Pulmonary artery endothelial cell (primary cell): ENCODE measurements around the gene CFAP53. TPM values are rescaled to one million over a fixed set of nuclear protein-coding genes. Genes with fewer than 3 reads are reported as not detected.
A peak's percentile ranks its signal among the peaks of the same experiment; 100 is the strongest.
"Not testable (repeated sequence)": the region's sequence is repeated elsewhere in the genome, so short reads cannot be mapped to it uniquely, and the experiment has no call there.

Experiments used
- DNase-seq: peaks from one replicate; pipeline ENCODE4 v3.0.0-alpha.2; 2011; ENCODE audit warnings: low read depth, low spot score
- total RNA-seq: library from RNA; depleted of rRNA; stranded (reverse); fragments of >200 nt; gene quantifications from 2 replicates; pipeline ENCODE4 v1.2.3, GENCODE V29; 2014

CFAP53 gene
- total RNA-seq, 1 donor from 2014 or later = 0.13 TPM

DNA sequence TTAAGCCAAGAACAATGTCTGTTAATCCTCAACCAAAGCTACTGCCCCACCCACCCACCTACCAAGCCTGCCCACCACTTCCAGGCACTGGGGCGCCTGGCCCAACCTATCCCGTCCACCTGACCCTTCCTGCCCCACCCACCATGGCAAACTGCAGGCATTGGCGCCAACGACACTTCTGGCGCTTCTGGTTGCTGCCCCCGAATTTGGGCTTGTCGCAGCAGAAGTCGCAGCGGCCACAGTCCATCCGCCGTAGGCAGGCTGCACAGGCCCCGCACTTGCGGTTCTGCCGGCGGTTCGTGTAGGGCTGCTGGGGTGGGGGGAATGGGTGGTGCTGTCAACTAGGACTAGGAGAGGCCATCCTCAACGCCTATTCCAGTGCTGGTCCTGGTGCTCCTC, 7.7 kb upstream of the CFAP53 start:
- no peak for DNase-seq

DNA sequence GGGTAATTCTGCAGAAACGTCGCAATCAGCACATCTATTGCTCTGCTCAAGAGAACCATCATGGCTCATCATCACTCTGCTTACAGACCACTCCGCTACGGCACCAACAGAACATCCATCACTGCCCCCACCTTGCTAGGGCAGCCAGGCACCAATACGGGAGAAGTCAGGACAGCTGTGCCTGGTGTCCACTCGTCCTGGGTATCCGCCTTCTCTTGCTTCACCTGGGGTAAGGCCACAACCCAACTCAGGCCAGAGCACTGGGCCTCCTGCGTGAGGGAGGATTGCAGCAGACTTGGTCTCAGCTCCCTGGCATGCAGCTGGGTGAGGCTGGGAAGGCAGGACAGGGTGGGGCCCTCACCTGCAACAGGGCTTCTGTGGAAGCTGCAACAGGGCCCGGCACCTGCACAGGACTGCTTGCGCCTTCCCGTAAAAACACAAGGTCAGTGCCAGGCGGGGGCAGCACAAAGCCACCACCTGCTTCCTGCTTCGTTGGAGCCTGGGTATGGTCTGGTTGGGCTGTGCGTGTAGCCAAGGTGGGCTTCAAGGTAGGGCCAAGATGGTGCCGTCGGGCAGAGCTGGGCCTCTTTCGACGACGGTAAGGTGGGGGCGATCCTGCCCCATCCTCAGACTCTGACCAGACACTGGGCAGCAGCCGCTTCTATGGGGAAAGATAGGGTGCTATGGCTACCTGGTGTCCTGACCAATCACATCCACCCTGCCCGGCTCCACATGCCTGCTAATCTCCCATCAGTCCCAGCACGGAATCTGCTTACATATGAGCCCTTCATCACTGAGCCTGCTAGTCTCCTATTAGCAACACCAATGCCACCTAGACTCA, 7.1 kb upstream of the CFAP53 start:
- DNase-seq = no peak

DNA sequence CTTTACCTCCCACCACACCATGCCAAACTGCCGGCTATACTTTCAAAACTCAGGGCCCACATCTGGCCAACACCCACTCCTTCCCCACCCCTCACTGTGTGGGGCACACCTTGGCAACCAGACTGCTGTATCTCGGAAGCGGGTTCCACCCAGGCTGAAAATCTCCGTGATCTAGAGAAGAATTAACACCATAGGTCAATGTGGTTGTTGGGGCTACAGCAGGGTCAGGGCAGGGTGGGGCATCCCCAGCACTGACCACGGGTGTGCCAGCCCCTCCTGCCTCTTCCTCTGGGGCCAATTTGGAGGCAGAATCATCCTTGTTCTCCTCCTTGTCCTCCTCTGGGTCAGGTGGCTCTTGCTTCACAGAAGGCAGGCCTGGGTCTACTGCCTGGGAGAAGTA, 6.3 kb upstream of the CFAP53 start:
- DNase-seq = no peak

DNA sequence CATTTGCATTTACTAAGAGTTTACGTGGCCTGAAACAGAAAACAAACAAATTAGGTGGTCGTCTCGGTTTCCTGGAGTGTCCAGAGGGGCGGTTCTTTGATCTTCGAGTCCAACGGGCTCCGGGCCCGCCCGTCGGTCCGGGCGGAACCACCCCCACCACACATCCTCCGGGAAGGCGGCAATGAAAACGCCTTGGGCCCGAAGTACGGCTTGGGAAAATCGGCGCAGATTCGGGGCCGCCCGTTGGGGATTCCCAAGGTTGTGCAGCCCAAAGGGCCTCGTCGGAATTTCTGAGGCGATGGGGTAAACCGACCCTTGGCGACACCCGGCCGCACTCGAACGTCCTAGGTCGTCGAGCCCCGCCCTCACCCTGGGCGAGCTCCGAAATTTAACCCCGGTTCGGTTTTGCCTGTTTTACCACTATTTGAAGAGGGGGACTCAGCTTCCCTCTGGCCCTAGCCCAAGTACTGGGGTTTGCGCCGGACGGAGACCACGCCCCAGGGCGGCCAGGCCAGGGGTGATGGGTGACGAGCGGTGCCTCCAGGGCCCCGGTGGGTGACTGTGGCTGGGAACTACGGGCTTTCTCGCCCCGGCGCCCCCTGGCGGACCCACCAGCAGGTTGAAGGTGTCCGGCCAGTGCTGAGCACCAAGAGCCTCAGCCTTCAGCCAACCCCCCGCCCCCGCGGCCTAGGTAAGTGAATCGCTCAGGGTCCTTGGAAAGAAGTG, 1.9 kb upstream of the CFAP53 start:
- peak; percentile 20 for DNase-seq

DNA sequence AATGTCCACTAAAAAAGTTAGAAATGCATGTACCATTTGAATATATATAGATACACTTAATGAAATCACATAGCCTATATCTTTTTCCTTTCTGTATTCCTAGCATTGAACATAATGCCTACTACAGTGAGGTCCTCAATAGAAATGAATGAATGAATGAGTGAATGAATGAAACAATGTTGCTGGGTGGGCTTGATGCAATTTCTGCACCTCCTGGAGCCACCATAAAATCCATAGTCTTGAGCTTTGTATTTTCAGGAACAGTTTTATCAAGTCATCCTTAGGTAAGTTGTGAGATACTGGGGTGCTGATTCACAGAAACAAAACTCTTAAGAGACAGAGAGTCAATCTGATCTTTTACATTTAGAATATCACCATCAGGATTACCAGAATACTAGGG, 3.3 kb downstream of the CFAP53 start:
- DNase-seq = no peak

DNA sequence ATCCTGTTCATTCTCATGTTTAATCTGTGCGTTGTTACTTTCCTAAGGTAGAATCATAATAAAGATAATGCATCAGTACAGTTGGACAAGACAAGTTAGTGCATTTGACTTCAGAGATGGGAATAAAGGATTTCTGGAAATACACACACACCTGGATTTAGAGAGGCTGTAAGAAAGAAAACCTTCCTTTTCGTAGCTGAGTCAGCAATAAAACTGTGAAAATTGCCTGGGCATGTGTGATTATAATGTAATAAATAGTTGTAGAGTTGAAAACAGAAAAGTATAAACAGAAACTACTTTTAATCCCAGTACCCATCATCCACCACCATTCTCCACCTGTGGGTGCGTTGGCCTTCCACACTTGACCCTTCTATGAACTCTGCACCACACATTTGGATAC, 15.4 kb downstream of the CFAP53 start:
- no peak for DNase-seq

DNA sequence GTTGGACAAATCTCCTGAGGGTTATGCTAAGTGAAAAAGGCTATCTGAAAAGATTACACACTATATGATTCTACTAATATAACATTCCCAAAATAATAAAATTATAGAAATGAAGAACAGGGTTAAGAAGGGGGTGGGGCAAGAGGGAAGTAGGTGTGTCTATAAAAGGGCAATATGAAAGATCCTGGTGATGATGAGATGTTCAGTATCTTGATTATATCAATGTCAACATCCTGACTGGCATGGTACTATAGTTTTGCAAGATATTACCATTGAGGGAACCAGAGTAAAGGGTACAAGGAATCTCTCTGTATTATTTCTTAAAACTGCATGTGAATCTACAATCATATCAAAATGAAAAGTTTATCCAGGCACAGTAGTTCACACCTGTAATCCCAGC, 16.7 kb downstream of the CFAP53 start:
- DNase-seq = no peak

DNA sequence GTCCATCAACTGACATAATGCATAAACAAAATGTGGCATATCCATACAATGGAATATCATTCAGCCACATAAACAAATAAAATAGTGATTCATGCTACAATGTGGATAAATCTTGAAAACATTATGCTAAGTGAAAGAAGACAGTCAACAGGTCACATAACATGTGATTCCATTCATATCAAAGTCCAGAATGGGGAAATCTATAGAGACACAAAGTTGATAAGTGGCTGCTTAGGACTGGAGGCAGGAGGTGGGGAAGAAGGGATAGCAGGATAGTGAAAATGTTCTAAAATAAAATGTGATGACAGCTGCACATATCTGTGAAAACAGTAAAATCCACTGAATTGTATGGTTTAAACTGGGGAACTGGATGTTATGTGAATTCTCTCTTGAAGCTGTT, 18.7 kb downstream of the CFAP53 start:
- DNase-seq = no peak

DNA sequence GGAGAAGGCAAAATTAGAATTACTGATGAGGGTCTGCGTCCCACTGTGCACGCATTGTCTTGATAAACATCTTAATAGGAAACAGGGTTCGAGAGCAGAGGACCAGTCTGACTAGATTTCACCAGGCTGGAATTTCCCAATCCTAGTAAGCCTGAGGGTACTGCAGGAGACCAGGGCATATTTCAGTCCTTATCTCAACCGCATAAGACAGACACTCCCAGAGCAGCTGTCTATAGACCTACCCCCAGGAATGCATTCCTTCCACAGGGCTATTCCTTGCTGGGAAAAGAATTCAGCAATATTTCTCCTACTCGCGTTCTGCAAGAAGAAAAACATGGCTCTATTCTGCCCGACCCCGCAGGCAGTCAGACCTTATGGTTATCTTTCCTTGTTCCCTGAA, 24.5 kb downstream of the CFAP53 start:
- DNase-seq = not testable (repeated sequence)

DNA sequence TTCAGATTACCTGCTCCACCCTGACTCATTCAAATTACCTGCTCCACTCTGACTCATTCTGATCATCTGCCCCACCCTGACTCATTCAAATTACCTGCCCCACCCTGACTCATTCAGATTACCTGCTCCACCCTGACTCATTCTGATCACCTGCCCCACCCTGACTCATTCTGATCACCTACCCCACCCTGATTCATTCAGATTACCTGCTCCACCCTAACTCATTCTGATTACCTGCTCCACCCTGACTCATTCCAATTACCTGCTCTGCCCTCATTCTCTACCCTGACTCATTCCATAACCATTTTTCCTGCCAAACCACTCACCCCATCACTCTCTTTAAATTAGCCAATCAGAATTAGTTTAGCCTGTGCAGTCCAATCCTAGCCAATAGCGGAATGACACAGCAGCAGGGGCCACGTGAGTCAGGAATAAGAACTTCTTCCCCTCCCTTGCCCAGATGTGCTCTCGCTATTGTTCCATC, 26.2 kb downstream of the CFAP53 start:
- no peak for DNase-seq

DNA sequence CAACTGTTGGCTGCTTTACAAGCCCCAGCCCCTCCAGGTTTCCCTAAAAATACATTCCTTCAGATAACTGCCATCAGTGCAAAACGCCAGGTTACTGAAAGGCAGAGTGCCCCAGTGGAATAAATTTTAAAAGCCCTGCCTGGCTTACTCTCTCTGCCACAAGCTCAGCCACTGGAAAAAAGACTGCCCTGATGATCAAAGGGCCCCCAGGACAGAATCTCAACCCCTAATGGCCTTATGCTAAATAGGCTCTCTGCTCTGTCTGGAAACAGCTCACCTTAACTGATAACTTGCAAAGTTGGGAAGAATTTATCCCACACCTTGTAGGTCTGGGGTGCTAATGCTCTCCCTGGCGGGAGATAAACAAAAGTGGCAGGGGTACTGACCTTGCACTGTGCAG, 33.9 kb downstream of the CFAP53 start:
- no peak for DNase-seq

DNA sequence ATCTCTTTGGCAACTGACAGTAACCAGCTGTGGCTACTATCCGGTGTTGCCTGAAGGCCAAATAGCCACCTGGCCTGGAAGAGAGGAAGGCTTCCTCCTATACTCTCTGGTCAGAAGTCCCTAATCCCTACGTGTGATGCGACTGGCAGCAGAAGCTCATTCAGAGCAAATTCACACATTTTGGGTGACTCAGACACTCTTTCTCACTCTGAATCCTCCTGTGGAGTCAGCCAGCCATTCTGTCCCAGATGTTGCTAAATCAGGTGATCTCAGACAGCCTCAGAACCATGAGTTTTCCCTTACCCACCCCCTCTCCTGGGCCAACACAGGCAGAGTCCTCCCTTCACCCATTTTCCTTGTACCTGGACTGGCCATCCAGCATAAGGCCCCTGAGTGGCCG, 34.7 kb downstream of the CFAP53 start:
- no peak for DNase-seq

DNA sequence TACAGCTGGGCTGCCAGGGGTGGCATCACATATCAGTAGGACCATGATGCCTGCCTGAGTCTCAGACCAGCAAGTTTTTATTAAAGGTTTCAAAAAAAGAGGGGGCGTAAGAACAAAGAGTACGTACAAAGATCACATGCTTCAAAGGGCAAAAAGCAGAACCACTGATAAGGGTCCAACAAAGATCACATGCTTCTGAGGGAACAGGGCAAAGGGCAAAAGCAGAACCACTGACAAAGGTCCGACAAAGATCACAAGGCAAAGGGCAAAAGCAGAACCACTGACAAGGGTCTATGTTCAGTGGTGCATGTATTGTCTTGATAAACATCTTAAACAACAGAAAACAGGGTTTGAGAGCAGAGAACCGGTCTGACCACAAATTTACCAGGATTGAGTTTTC, 46.0 kb downstream of the CFAP53 start:
- not testable (repeated sequence) for DNase-seq

DNA sequence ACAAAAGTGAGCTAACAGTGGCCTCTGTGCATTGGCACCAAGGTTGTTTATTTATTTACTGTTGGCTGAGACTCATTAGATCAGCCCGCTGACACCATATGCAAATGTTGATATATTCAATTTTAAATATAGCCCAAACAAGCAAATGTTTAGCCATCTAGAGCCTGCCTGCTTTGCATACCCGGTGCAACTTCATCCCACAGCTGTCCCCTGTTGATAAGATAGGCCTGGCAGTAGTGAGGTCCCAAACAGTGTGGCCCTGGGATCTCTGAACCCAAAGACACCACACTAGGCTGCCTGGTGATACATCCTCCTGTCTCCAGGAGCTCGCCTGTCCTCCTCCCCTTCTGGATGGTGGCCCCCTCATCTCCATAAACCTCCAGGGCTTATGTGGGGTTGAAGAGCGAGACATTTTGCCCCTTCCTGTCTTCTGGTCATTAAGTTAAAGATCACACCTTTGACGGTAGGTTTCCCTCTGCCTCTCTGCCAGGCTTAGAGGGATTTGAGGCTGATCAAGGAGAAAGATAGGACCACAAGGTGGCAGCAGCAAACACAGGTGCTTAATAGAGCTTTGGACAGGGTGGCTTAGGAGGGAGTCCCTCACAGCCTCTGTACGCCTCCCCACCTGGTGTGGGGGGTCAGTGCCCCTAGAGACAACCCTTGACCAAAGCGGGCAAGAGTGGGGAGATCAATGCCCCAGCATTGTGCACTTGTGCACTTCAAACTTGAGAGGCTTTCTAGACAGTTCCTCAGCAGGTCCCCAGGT, 47.7 kb downstream of the CFAP53 start:
- DNase-seq = no peak

DNA sequence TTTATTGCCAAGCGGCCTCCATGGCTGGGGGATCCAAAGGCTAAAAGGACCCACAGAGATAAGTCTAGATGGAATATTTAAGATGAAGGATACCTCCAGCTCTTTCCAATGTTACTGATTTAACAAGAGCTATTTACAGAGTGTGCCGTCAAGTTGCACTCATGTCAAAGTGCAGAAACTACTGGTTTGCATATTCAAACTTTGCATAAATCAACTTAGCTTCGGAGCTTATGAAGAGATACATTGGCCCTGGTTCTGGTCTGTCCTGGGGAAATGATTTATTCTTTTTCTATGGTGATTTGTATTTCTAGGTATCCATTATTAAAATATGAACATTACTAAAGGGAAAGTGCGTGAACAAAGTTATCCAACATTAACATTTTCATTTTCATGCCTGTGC, 57.0 kb downstream of the CFAP53 start:
- DNase-seq = no peak

DNA sequence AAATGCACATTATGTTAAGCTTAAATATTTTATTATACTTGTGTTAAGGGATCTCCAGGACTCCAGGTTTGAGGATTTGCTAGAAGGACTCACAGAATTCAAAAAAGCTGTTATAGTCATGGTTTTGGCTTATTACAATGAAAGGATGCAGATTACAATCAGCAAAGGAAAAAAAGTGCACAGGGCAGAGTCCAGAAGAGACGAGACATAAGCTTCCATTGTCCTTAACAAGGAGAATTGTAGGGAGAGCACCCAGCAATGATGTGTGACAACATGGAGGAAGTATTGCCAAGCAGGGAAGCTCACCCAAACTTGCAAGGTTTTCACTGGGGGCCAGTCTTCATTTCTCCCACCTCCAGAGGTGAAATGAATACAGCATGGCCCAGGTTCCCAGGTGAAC, 58.6 kb downstream of the CFAP53 start:
- DNase-seq = no peak

DNA sequence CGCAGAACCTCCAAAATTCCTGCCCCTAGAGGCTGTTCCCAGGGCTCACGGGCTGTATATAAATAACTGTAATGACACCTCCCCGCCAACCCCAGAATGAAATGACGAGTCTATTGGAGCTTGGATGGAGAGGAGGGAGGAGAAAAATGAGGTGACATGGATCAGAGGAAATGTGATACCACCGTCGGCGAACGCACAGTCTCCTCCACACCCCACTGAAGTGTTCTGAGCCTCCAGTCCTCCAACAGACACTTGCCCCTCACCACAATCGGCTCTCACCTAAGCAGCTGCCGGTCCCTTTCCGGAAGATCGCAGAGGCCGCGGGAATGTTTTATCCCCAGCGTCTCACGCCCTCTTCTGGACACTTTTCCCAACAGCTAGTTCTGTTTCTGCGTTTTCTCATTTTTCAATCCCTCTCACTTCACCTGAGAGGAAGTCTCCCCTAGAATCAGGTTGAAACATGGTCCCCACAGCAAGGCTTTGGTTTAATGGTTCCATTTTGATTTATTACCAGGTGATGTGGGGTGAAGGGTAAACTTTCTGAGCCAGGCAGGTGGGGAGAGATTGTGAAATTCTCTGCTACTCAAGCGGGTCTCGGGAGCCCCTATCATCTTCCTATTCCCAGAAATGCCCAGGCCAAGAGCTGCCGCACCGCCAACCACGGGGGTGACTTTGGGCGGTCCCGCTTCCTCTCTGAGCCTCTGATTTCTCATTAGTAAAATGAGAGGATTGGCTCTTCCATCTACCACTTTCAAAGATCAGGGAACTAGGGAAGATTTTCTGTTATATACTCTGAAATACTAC, 62.3 kb downstream of the CFAP53 start:
- DNase-seq = no peak

DNA sequence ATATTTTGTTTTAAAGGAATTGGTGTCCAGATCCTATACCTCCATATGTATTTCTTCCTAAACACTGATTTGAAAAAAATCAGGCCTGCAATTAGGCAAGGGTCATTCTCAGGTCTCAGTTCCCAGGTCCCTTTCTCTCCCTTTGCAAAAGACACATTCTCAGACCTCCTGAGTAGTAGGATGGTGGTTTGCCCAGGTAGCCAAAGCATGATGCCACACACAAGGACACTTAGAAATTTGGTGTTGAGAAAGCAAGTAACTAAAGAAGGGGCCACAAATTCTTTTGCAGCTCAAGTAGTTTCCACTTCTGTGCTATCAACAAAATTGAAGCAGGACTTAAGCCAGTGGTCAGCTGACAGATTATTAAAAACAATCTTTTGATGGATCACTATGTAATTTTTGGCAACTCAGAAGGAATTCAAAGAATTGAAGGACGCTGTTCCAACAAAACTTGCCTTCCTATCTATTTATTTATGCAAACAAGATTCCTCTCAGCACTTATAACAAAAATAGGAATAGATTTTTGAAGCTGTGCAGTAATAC, 64.7 kb downstream of the CFAP53 start:
- DNase-seq = no peak

DNA sequence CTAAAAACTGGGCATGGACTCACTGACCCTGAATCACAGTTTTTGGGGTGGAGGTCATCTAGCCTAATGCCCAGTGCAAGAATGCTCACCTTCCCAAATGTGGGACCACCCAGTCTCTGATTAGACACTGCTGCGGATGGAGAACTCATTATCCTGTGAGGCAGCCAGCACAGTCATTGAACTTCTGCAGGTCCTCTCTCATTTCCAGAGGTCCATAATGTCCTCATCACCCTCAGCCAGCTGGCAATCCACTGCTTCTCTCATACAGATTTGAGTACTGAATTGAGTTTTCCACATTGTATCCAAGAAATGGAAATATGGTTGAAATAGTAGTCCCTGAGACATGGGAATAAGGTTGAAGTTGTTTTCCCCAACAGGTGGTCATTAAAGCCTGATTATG, 66.4 kb downstream of the CFAP53 start:
- DNase-seq = no peak

DNA sequence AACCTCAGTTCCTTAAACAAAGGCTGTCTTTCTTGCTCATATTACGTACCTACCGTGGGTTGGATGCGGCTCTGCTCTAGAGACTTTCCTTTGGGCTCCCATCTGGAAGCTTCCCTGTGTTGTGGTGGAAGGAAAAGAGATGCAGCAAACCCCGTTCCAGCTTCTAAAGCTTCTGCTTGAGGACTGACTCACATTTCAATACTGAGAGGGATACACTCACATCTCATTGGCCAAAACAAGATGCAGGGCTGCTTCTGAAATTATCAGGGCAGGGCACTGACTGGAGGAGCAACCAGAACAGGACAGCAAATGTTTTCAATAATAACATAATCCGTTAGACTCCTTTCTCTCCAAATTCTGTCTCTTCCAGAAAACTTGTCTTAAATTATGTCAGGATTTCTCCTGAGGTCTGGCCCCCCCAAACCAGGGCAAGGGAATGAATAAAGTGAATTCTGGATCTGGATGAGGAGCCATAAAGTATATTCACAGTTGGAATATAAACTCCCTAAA, 66.9 kb downstream of the CFAP53 start:
- DNase-seq = no peak

DNA sequence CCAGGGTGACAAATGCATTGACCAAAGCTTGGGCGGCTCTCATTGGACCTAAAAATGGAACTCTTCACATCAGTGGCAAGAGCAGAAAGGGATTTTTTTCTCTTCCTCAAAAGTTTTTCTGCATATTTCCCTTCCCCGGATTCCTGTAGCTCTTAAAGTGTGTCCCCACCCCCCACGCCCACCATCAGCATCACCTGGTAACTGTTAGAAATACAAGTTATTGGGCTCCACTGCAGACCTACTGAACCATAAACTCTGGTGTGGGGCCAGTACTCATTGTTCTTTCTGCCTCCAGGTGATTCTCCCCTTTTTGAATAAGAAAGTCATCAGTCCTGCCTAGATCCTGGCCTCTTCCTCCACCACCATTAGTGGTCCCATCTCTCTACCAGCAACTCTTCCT, 70.0 kb downstream of the CFAP53 start:
- no peak for DNase-seq
